ENCODE data around the gene ESRP2. TPM values are rescaled to one million over a fixed set of nuclear protein-coding genes. Genes with fewer than 3 reads are reported as not detected.

Gene ESRP2
- total and polyA plus RNA-seq, 2 donors (not counting 3 experiments of a cell fraction or from before 2014, with no cell fraction given) = 0.57 to 0.66 TPM

DNA sequence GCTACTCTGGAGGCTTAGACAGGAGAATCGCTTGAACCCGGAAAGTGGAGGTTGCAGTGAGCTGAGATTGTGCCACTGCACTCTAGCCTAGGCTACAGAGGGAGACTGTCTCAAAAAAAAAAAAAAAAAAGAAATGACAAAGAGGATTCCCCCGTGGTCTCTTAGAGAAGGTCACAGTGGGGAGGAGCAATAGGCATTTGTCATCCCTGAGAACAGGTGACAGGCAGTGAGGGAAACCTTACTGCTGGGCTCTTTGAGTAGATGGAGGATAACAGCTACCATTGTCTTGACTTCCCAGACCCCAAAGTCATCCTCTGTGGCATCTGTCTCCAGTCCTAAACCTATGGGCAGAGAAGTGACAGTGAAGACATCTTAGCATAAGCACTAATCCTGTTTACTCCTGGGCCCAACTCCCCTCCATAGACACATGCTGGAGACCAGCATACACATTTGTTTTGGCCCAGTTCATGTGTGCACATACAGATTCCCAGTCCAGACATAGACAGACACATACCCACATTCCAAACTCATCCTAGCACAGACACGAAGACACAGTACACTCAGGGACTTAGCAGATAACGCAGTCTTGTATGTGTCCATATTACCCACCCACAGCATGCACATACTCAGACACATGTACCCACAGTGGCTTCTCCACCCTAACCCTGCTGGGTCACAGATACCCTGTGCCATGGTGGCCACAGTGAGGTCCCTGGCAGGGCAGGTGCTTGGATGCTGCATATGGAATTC lies 2.7 kb downstream of the ESRP2 start:
- H3K79me2 ChIP-seq (ENCODE audit: control insufficient read depth, insufficient read depth, low read length) = no peaks in the 10 kb centered on the region
- peaks cover 13% of the 10 kb centered on the region for H3K4me1 ChIP-seq (ENCODE audit: control insufficient read depth, extremely low read depth, insufficient read depth, low read length)
- no peak overlapping the region for H2AFZ ChIP-seq (ENCODE audit: low read depth, low read length)
- H3K9me1 ChIP-seq (replicated peaks; ENCODE audit: control insufficient read depth, extremely low read depth, insufficient read depth, low read length) = no peaks in the 10 kb centered on the region
- dilution Hi-C loops (cut with MboI; ENCODE audit: extremely low pct_ligation_motif_present, low sequenced_read_pairs) = no loop called here
- FAIRE-seq (no peak), DNase-seq (ENCODE audit: low read depth, low spot score) (no peak)
- intact Hi-C loops (cut with micrococcal nuclease) = no loop called here
- H3K27me3 ChIP-seq (ENCODE audit: control insufficient read depth in 2 of 2, insufficient read depth in 2 of 2, low read length in 2 of 2) = no peaks in the 10 kb centered on the region
- TF ChIP-seq, protein P1, sequence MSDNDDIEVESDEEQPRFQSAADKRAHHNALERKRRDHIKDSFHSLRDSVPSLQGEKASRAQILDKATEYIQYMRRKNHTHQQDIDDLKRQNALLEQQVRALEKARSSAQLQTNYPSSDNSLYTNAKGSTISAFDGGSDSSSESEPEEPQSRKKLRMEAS (IDR thresholded peaks at IDR 0.05; ENCODE audit: insufficient read depth, insufficient read length) = no peak
- TF ChIP-seq POLR2A (IDR thresholded peaks at IDR 0.05; ENCODE audit: low read depth, low read length) (no peak), MYC (IDR thresholded peaks at IDR 0.05; ENCODE audit: low read depth, low read length) (no peak), JUN (IDR thresholded peaks at IDR 0.05; ENCODE audit: borderline replicate concordance, insufficient read depth, insufficient read length, low read depth) (no peak), POLR2AphosphoS5 (IDR thresholded peaks at IDR 0.05; ENCODE audit: insufficient read depth, low read depth, low read length) (no peak), FOS (IDR thresholded peaks at IDR 0.05; ENCODE audit: borderline replicate concordance, insufficient read depth, low read length) (no peak), GATA2 (IDR thresholded peaks at IDR 0.05; ENCODE audit: insufficient read depth, insufficient read length, low read depth, low read length) (no peak), EZH2 (IDR thresholded peaks at IDR 0.05; ENCODE audit: borderline replicate concordance, low read depth, low read length, severe bottlenecking) (no peak)
- TF ChIP-seq, protein P2, sequence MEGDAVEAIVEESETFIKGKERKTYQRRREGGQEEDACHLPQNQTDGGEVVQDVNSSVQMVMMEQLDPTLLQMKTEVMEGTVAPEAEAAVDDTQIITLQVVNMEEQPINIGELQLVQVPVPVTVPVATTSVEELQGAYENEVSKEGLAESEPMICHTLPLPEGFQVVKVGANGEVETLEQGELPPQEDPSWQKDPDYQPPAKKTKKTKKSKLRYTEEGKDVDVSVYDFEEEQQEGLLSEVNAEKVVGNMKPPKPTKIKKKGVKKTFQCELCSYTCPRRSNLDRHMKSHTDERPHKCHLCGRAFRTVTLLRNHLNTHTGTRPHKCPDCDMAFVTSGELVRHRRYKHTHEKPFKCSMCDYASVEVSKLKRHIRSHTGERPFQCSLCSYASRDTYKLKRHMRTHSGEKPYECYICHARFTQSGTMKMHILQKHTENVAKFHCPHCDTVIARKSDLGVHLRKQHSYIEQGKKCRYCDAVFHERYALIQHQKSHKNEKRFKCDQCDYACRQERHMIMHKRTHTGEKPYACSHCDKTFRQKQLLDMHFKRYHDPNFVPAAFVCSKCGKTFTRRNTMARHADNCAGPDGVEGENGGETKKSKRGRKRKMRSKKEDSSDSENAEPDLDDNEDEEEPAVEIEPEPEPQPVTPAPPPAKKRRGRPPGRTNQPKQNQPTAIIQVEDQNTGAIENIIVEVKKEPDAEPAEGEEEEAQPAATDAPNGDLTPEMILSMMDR (IDR thresholded peaks at IDR 0.05; ENCODE audit: extremely low read depth in 1 of 2, insufficient read depth in 1 of 2, low read depth in 1 of 2, low read length in 2 of 2) = no peak
- H3K4me3 ChIP-seq (replicated peaks in 1 of 3; ENCODE audit: insufficient read depth in 1 of 3, low read depth in 1 of 3, low read length in 3 of 3) = no peak overlapping the region
- POLR2A ChIA-PET = no interaction called here
- no peaks in the 10 kb centered on the region for H3K9me3 ChIP-seq (replicated peaks; ENCODE audit: control insufficient read depth, insufficient read depth, low read length)
- H4K20me1 ChIP-seq (replicated peaks; ENCODE audit: control insufficient read depth, extremely low read depth, insufficient read depth, low read length) = no peaks in the 10 kb centered on the region
- H3K4me2 ChIP-seq (ENCODE audit: insufficient read depth, low read length) = no peak overlapping the region
- no peak overlapping the region for H3K9ac ChIP-seq (replicated peaks; ENCODE audit: extremely low read depth, insufficient read depth, low read length)
- no peaks in the 10 kb centered on the region for H3K36me3 ChIP-seq (ENCODE audit: control insufficient read depth in 2 of 2, extremely low read depth in 1 of 2, insufficient read depth in 2 of 2, low read length in 2 of 2)
- H3K27ac ChIP-seq (ENCODE audit: insufficient read depth, low read depth, low read length) = no peak overlapping the region
- BruUV-seq (replicated peaks) = no TSS peak
- CTCF ChIA-PET = interaction anchor here (0.6 to 0.8 kb wide), 2 partner anchors 192 to 205 kb away, joined by 3 read pairs; no protein-coding TSS in a partner anchor
